GM12873 (cell line): Measurements from ENCODE around the gene DNTT.

ENCODE experiments used
- TF ChIP-seq, protein P1 (sequence below): IDR thresholded peaks from 2 replicates; pipeline ENCODE4 v1.5.1; 2012; ENCODE audit warnings: low read depth, mild to moderate bottlenecking, moderate library complexity, low read length, control low read depth; ENCODE audit not compliant: insufficient read depth; ENCODE audit errors: missing control alignments

Gene DNTT

DNA sequence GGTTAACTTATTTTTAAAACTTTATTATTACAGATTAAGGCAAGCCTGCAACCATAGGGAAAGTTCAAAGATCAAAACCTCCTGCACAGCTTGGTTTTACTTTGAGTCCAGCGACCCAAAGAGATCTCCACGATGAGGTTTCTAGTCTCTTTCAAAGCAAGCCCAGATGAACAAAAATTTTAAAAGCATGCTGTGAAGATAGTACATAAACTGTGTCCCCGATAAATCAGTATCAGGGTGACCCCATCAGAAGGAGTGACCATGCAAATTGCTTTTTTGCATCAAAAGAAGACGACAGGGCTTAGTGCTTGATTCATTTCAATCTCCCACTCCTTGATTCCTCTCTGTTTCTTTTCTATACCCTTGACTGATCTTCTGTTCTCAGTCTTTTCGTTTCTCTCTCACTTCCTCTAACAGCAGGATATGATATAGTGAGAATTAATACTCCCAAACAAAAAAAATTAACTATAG, 16.0 kb upstream of the DNTT start:
- TF ChIP-seq, protein P1, sequence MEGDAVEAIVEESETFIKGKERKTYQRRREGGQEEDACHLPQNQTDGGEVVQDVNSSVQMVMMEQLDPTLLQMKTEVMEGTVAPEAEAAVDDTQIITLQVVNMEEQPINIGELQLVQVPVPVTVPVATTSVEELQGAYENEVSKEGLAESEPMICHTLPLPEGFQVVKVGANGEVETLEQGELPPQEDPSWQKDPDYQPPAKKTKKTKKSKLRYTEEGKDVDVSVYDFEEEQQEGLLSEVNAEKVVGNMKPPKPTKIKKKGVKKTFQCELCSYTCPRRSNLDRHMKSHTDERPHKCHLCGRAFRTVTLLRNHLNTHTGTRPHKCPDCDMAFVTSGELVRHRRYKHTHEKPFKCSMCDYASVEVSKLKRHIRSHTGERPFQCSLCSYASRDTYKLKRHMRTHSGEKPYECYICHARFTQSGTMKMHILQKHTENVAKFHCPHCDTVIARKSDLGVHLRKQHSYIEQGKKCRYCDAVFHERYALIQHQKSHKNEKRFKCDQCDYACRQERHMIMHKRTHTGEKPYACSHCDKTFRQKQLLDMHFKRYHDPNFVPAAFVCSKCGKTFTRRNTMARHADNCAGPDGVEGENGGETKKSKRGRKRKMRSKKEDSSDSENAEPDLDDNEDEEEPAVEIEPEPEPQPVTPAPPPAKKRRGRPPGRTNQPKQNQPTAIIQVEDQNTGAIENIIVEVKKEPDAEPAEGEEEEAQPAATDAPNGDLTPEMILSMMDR = no peak

- TF ChIP-seq, protein P1 = no peak
Observed at GRCh38 chr10:96289218-96289910, 14.9 kb upstream of the DNTT start.

DNA sequence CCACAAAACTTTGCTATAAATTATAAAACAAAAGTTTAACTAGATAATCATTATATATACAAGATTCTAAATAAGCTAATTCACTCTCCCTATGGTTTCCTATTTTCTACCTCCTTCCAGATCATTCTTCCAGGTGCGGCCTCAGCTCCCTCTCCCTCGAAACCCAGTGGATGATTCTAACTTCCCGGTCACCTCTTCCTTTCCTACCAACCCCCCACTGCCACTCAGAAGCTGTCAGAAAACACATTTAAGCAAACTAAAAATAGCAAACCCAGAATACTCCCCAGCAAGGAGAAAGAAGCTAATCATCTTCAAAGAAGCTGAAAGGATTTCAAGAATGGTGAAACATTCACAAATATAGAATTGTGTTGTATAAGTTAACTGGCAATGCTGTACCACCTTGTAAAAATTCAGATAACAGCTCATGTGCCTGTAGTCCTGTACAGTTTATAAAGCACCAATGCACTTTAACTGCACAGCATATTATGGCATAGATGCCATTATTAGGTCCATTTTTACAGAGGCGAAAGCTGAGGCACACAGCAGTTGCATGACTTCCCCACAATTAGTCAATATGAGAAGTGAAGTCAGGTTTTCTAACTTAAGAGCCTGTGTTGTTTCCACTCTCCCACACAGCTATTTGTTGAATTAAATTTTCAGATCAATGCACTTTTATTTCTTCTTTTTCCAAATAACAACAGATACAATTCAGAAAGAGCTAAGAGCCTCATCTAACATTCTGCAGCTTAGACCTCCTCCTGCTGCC, 13.7 kb upstream of the DNTT start:
- TF ChIP-seq, protein P1 = no peak

DNA sequence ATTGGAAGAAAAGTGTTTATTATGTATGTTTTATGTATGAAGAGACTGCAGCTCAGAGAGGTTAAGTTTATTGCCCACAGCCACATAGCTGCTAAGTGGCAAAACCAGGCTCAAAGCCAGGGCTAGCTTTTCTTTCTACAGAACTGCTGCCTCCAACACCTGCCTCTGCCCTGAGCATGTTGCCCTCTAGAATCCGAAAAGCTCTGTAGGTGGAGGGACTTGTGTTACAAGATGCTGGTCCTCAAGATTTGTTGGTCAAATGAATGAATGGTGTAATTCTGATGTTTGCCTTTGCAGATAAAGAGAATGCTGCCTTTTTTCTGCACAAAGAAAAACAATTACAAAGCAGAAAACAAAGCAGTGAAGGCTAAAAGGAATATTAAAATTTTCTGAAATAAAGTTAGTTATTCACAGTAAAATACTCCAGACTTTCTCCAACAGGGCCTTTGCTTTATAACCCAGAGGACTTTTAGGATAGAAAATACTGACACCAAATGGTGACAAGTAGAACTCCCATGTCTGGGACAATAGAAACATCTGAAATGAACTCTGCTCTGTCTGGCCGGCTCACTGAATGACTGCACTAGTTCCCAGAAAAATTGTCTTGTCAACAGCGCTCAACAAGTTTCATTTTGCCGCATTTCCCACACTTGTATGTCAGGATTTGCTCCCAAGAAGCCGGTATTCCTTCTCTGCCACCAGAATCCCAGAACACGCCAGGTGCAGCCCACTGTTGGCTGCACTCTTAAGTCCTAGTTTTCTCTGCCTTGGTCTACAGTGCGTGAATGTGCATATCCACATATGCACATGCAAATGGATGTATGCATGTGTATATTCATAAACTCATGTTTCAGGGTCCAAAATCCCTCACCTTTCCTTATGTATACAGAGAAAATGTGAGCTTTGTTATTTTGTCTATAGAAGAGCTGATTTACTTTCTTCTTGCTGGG, 11.0 kb upstream of the DNTT start:
- TF ChIP-seq, protein P1 = peak; percentile 58

- TF ChIP-seq, protein P1 = no peak
Observed at GRCh38 chr10:96295475-96295874, 8.8 kb upstream of the DNTT start.

- TF ChIP-seq, protein P1 = no peak
Observed at GRCh38 chr10:96297486-96297885, 6.7 kb upstream of the DNTT start.
